Neuronal stem cell (in vitro differentiated cells): Measurements from ENCODE around the gene RPL13A.

Source experiments
- DNase-seq: peaks from one replicate; pipeline ENCODE4 v3.0.0-alpha.2; 2013; ENCODE audit warnings: low spot score
- H2AFZ ChIP-seq: one replicate; pipeline ENCODE4 v1.6.1; 2013; ENCODE audit warnings: mild to moderate bottlenecking, low read length, inconsistent platforms
- H2AK5ac ChIP-seq: 2 replicates; pipeline ENCODE4 v1.6.1; 2013; ENCODE audit warnings: low read depth, mild to moderate bottlenecking, inconsistent platforms, low read length, moderate library complexity, mixed read lengths
- H2BK120ac ChIP-seq: 2 replicates; pipeline ENCODE4 v1.6.1; 2013; ENCODE audit warnings: low read depth, mild to moderate bottlenecking, inconsistent platforms, low read length, moderate library complexity, mixed read lengths
- H2BK12ac ChIP-seq: one replicate; pipeline ENCODE4 v1.6.1; 2013; ENCODE audit warnings: low read length, inconsistent platforms
- H2BK15ac ChIP-seq: 2 replicates; pipeline ENCODE4 v1.6.1; 2013; ENCODE audit warnings: mild to moderate bottlenecking, low read length, inconsistent platforms, mixed read lengths
- H2BK5ac ChIP-seq: one replicate; pipeline ENCODE4 v1.6.1; 2013; ENCODE audit warnings: inconsistent platforms, mild to moderate bottlenecking, low read length, moderate library complexity
- H3K14ac ChIP-seq: one replicate; pipeline ENCODE4 v1.6.1; 2013; ENCODE audit warnings: low read length, inconsistent platforms
- H3K18ac ChIP-seq: 2 replicates; pipeline ENCODE4 v1.6.1; 2013; ENCODE audit warnings: low read length, inconsistent platforms
- H3K23ac ChIP-seq: 2 replicates; pipeline ENCODE4 v1.6.1; 2013; ENCODE audit warnings: low read depth, mild to moderate bottlenecking, mixed read lengths, low read length, inconsistent platforms; ENCODE audit not compliant: poor library complexity
- H3K27ac ChIP-seq: replicated peaks from 3 replicates; pipeline ENCODE4 v1.5.1; 2013; ENCODE audit warnings: low read length, inconsistent platforms
- H3K27me3 ChIP-seq, 3 experiments: 2 replicates each; pipeline ENCODE4 v1.6.1; 2013; ENCODE audit warnings: low read length in 3 of 3, mild to moderate bottlenecking in 2 of 3, inconsistent platforms in 1 of 3, low read depth in 1 of 3, mixed read lengths in 1 of 3, moderate library complexity in 1 of 3; ENCODE audit not compliant: control insufficient read depth in 3 of 3, insufficient read depth in 3 of 3
- H3K36me3 ChIP-seq, 2 donors: replicated peaks in 1 of 2; 2 replicates each; pipeline ENCODE4 v1.6.1; 2013; ENCODE audit warnings: low read length in 2 of 2; ENCODE audit not compliant: control insufficient read depth in 2 of 2, insufficient read depth in 2 of 2
- H3K4ac ChIP-seq: 2 replicates; pipeline ENCODE4 v1.6.1; 2013; ENCODE audit warnings: inconsistent platforms, mild to moderate bottlenecking, low read length, moderate library complexity
- H3K4me1 ChIP-seq, 2 donors: 1 replicate in 1 of 2; 2 replicates in 1 of 2; pipeline ENCODE4 v1.6.1; 2013; ENCODE audit warnings: low read length in 2 of 2, low read depth in 1 of 2; ENCODE audit not compliant: control insufficient read depth in 2 of 2, insufficient read depth in 1 of 2
- H3K4me2 ChIP-seq: one replicate; pipeline ENCODE4 v1.6.1; 2013; ENCODE audit warnings: mild to moderate bottlenecking, low read length, inconsistent platforms; ENCODE audit not compliant: insufficient read depth, poor library complexity, severe bottlenecking
- H3K4me3 ChIP-seq, 2 donors: 2 replicates each; pipeline ENCODE4 v1.5.1; 2013; ENCODE audit warnings: low read length in 2 of 2, mild to moderate bottlenecking in 2 of 2, inconsistent platforms in 1 of 2, moderate library complexity in 1 of 2
- H3K79me1 ChIP-seq: one replicate; pipeline ENCODE4 v1.6.1; 2013; ENCODE audit warnings: low read depth, mild to moderate bottlenecking, inconsistent platforms, low read length, moderate library complexity
- H3K9ac ChIP-seq: one replicate; pipeline ENCODE4 v1.6.1; 2013; ENCODE audit warnings: mild to moderate bottlenecking, low read depth, low read length, inconsistent platforms; ENCODE audit not compliant: poor library complexity
- H3K9me3 ChIP-seq, 2 donors: replicated peaks in 1 of 2; 2 replicates each; pipeline versions ENCODE3 to v1.6.1; 2013; ENCODE audit warnings: low read length in 2 of 2, mild to moderate bottlenecking in 2 of 2, inconsistent platforms in 1 of 2, low read depth in 1 of 2, mixed read lengths in 1 of 2, moderate library complexity in 1 of 2; ENCODE audit not compliant: control insufficient read depth in 2 of 2, insufficient read depth in 1 of 2
- H4K8ac ChIP-seq: one replicate; pipeline ENCODE4 v1.6.1; 2013; ENCODE audit warnings: low read depth, mild to moderate bottlenecking, inconsistent platforms, low read length, moderate library complexity
- H4K91ac ChIP-seq: one replicate; pipeline ENCODE4 v1.6.1; 2013; ENCODE audit warnings: low read length, low read depth, mild to moderate bottlenecking, inconsistent platforms; ENCODE audit not compliant: poor library complexity
- WGBS, 2 donors: extraction: QIAGEN DNeasy Blood & Tissue Kit; methylation state at CpG; one replicate each; pipeline ENCODE4 v1.1.7; 2013; ENCODE audit warnings: missing lambda C conversion rate in 2 of 2, mixed read lengths in 1 of 2; ENCODE audit not compliant: insufficient read length in 2 of 2, insufficient replicate concordance in 1 of 2; ENCODE audit errors: extremely low coverage in 2 of 2; 5-methylcytosine and 5-hydroxymethylcytosine counted together

Gene RPL13A

GRCh38 chr19:49518033-49518432, 30.6 kb downstream of the RPL13A start:
- H2BK15ac ChIP-seq = no peak overlapping the region

GRCh38 chr19:49520705-49521319, 33.4 kb downstream of the RPL13A start:
- WGBS, 2 donors = no CpG with 5 or more reads among the region's 13 CpGs
- H2BK5ac ChIP-seq = no peak overlapping the region
- H3K4me3 ChIP-seq = no peak overlapping the region

More at GRCh38 chr19:49518033-49518432, 30.6 kb downstream of the RPL13A start:
- no peak overlapping the region for H3K4me2 ChIP-seq
- H3K4me3 ChIP-seq = no peak overlapping the region
- H3K36me3 ChIP-seq = peaks cover 7 to 28% of the 10 kb centered on the region in 2 donors
- no peak overlapping the region for H3K18ac ChIP-seq
- no peak overlapping the region for H2BK12ac ChIP-seq
- H3K14ac ChIP-seq = no peak overlapping the region
- H3K27ac ChIP-seq = no peak overlapping the region
- no peak overlapping the region for H4K8ac ChIP-seq
- no peak overlapping the region for H4K91ac ChIP-seq
- no peak overlapping the region for H2BK5ac ChIP-seq
- H2AK5ac ChIP-seq = no peak overlapping the region
- H3K23ac ChIP-seq = no peak overlapping the region
- no peak overlapping the region for H3K4ac ChIP-seq
- H3K27me3 ChIP-seq = no peaks in the 10 kb centered on the region
- no peak overlapping the region for H3K9ac ChIP-seq
- H3K4me1 ChIP-seq = peaks cover 0 to 7% of the 10 kb centered on the region in 2 donors
- no peak for DNase-seq
- H3K79me1 ChIP-seq = peaks cover 4% of the 10 kb centered on the region
- no CpG with 5 or more reads among the region's 3 CpGs for WGBS, 2 donors
- no peaks in the 10 kb centered on the region for H3K9me3 ChIP-seq
- H2AFZ ChIP-seq = no peak overlapping the region
- no peak overlapping the region for H2BK120ac ChIP-seq

GRCh38 chr19:49524812-49525455, 37.5 kb downstream of the RPL13A start:
- Histone ChIP-seq H4K8ac (peak overlapping the region; percentile 65), H3K9ac (no peak overlapping the region), H3K79me1 (peaks cover 4% of the 10 kb centered on the region), H3K27ac (no peak overlapping the region), H3K23ac (peak overlapping the region; percentile 96), H3K36me3 (peaks cover 9 to 40% of the 10 kb centered on the region in 2 donors), H2BK15ac (no peak overlapping the region), H3K4ac (no peak overlapping the region), H3K14ac (no peak overlapping the region), H2BK120ac (no peak overlapping the region), H3K18ac (no peak overlapping the region), H2AK5ac (peak overlapping the region; percentile 70), H3K9me3 (no peaks in the 10 kb centered on the region), H4K91ac (no peak overlapping the region), H2BK12ac (no peak overlapping the region), H3K4me2 (no peak overlapping the region), H3K27me3 (no peaks in the 10 kb centered on the region), H2AFZ (no peak overlapping the region), H3K4me1 (no peaks in the 10 kb centered on the region), H3K4me3 (no peak overlapping the region), H2BK5ac (peak overlapping the region; percentile 53)
- WGBS, 2 donors = no CpG with 5 or more reads among the region's 22 CpGs
- no peak for DNase-seq

More at GRCh38 chr19:49520705-49521319, 33.4 kb downstream of the RPL13A start:
- H3K14ac ChIP-seq = no peak overlapping the region
- H2BK15ac ChIP-seq = no peak overlapping the region
- H3K4ac ChIP-seq = no peak overlapping the region
- H2BK120ac ChIP-seq = no peak overlapping the region
- H4K91ac ChIP-seq = no peak overlapping the region
- H3K9ac ChIP-seq = no peak overlapping the region
- H3K9me3 ChIP-seq = no peaks in the 10 kb centered on the region
- H3K79me1 ChIP-seq = peaks cover 4% of the 10 kb centered on the region
- no peak overlapping the region for H2AFZ ChIP-seq
- H3K27me3 ChIP-seq = no peaks in the 10 kb centered on the region
- H2AK5ac ChIP-seq = no peak overlapping the region
- H2BK12ac ChIP-seq = no peak overlapping the region
- H3K27ac ChIP-seq = no peak overlapping the region
- no peaks in the 10 kb centered on the region for H3K4me1 ChIP-seq
- no peak overlapping the region for H3K18ac ChIP-seq
- peaks cover 6 to 31% of the 10 kb centered on the region in 2 donors for H3K36me3 ChIP-seq
- no peak for DNase-seq
- no peak overlapping the region for H3K23ac ChIP-seq
- H4K8ac ChIP-seq = no peak overlapping the region
- no peak overlapping the region for H3K4me2 ChIP-seq

- peaks cover 9 to 40% of the 10 kb centered on the region in 2 donors for H3K36me3 ChIP-seq
- H2BK5ac ChIP-seq = no peak overlapping the region
- peak overlapping the region; percentile 99 for H3K23ac ChIP-seq
- DNase-seq = no peak
- H3K9ac ChIP-seq = no peak overlapping the region
- H3K9me3 ChIP-seq = no peaks in the 10 kb centered on the region
- no peak overlapping the region for H4K8ac ChIP-seq
- H2BK12ac ChIP-seq = no peak overlapping the region
- peaks cover 4% of the 10 kb centered on the region for H3K79me1 ChIP-seq
- H3K4ac ChIP-seq = no peak overlapping the region
- H3K27me3 ChIP-seq = peaks cover 0 to 4% (median 0%) of the 10 kb centered on the region in 3 experiments
- H3K27ac ChIP-seq = no peak overlapping the region
- H3K4me2 ChIP-seq = peak overlapping the region; percentile 86
- peak overlapping the region; percentile 38 for H2BK15ac ChIP-seq
- no peak overlapping the region for H4K91ac ChIP-seq
- peak overlapping the region in 1 of 2 donors; percentile 71 for H3K4me3 ChIP-seq
- H2BK120ac ChIP-seq = no peak overlapping the region
- no peak overlapping the region for H2AFZ ChIP-seq
- no CpG with 5 or more reads among the region's 25 CpGs for WGBS, 2 donors
- peaks cover 0 to 4% of the 10 kb centered on the region in 2 donors for H3K4me1 ChIP-seq
- peak overlapping the region; percentile 89 for H3K18ac ChIP-seq
- peak overlapping the region; percentile 58 for H3K14ac ChIP-seq
- peak overlapping the region; percentile 66 for H2AK5ac ChIP-seq
These were observed 40.9 kb downstream of the RPL13A start for GRCh38 chr19:49528211-49528771.
